GM12891 (cell line): ENCODE data around the gene WDR87. TPM values are rescaled to one million over a fixed set of nuclear protein-coding genes. Genes with fewer than 3 reads are reported as not detected.
A peak's percentile ranks its signal among the peaks of the same experiment; 100 is the strongest.

ENCODE experiments used
- DNase-seq: peaks from one replicate; pipeline ENCODE4 v3.0.0; 2011; ENCODE audit warnings: low spot score; ENCODE audit not compliant: insufficient read length
- FAIRE-seq: peaks from 2 replicates; lab custom pipeline; 2011; peaks lifted over from hg19 to GRCh38; lab: Jason Lieb, UNC
- PAX5 ChIP-seq: IDR thresholded peaks from 2 replicates; pipeline ENCODE4 v1.6.1; 2011; ENCODE audit warnings: low read length, moderate library complexity, mild to moderate bottlenecking; ENCODE audit not compliant: insufficient read depth, severe bottlenecking
- POLR2A ChIP-seq: IDR thresholded peaks from 2 replicates; pipeline ENCODE4 v1.6.1; 2011; ENCODE audit warnings: low read depth, low read length, control low read depth
- POLR2AphosphoS5 ChIP-seq: IDR thresholded peaks from 2 replicates; pipeline ENCODE4 v1.6.1; 2011; ENCODE audit warnings: low read depth, low read length, control low read depth
- POU2F2 ChIP-seq: IDR thresholded peaks from 2 replicates; pipeline ENCODE4 v1.6.1; 2011; ENCODE audit warnings: low read depth, mild to moderate bottlenecking, control low read depth, low read length, moderate library complexity
- SPI1 ChIP-seq: IDR thresholded peaks from 2 replicates; pipeline ENCODE4 v1.6.1; 2011; ENCODE audit warnings: low read depth, low read length, control low read depth
- TAF1 ChIP-seq: IDR thresholded peaks from 2 replicates; pipeline ENCODE4 v1.6.1; 2011; ENCODE audit warnings: low read depth, low read length, control low read depth
- polyA plus RNA-seq: library from polyadenylated mRNA; unstranded; fragments of >200 nt; gene quantifications from one replicate; pipeline ENCODE4 v1.2.1, GENCODE V29; 2012; ENCODE audit warnings: low read depth, missing spikeins, inconsistent platforms; ENCODE audit not compliant: missing spikeins

Gene WDR87
- not detected for polyA plus RNA-seq

DNA sequence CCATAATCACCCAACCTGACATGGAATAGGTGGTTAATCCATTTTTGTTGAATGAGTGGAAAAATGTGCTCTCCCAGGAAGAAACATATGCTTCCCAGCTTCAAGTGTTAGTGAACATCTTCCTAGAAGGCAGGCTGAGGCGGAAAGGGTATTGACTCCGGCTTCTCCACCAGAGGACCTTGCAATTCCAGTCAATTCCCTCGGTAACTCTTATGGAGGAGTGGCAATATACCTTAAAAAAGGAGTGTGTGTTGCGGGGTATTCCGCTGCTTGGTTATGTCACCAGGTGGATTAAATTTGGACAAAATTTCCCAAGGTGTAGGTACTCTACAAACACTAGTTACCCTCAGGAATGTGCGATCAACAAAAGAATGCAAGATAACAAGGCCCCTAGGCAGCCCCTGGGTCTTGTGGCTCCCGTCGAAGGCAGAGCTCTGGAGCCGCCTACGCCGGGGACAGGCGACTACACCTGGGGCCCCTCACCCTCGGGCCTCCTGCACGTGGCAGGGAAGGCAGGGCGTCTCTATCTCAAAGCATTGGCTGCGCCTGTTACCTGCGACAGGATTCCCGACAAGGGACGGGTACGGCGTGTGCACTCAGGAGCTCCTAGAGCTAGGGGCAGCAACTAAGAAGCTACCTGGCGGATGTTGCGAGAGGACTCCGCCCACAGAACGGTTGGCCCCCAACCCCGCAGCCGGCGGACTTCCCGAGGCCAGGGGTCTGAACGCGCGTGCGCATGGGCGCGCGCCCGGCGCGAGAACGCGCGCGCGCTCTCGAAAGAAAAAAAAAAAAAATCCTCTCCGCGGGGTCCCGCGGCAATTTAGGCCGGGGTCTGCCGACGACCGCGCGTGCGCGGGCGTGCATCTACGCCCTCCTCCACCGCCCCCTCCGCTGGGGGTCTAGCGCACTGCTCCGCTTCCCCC lies at the start of gene WDR87:
WDR87 (minus strand) TSS at position 649 of the 923 bp plus-strand sequence. CDS start 8,355 bp downstream, outside the sequence.
- DNase-seq = peak; percentile 41

GRCh38 chr19:37955986-37956385 lies 49.6 kb upstream of the WDR87 start:
- FAIRE-seq (no peak), DNase-seq (no peak)
- TF ChIP-seq POU2F2 = no peak
- no peak for TF ChIP-seq SPI1
- no peak for TF ChIP-seq POLR2A
- no peak for TF ChIP-seq POLR2AphosphoS5
- TF ChIP-seq PAX5 = no peak
- TF ChIP-seq TAF1 = no peak

More for the DNA sequence above, at the start of gene WDR87:
- no peak for FAIRE-seq
- no peak for TF ChIP-seq SPI1
- no peak for TF ChIP-seq POLR2A
- TF ChIP-seq PAX5 = no peak
- TF ChIP-seq POLR2AphosphoS5 = no peak
- TF ChIP-seq TAF1 = no peak
- no peak for TF ChIP-seq POU2F2

GRCh38 chr19:37954421-37954874 lies 48.1 kb upstream of the WDR87 start:
- DNase-seq = no peak
- TF ChIP-seq TAF1 (no peak), PAX5 (no peak), POLR2AphosphoS5 (no peak), SPI1 (no peak), POU2F2 (no peak), POLR2A (no peak)

GRCh38 chr19:37953918-37954303 lies 47.5 kb upstream of the WDR87 start:
- DNase-seq (no peak), FAIRE-seq (no peak)
- TF ChIP-seq POLR2AphosphoS5 (no peak), POU2F2 (no peak), PAX5 (no peak), SPI1 (no peak), TAF1 (no peak), POLR2A (no peak)

More at GRCh38 chr19:37954421-37954874, 48.1 kb upstream of the WDR87 start:
- FAIRE-seq = no peak

DNA sequence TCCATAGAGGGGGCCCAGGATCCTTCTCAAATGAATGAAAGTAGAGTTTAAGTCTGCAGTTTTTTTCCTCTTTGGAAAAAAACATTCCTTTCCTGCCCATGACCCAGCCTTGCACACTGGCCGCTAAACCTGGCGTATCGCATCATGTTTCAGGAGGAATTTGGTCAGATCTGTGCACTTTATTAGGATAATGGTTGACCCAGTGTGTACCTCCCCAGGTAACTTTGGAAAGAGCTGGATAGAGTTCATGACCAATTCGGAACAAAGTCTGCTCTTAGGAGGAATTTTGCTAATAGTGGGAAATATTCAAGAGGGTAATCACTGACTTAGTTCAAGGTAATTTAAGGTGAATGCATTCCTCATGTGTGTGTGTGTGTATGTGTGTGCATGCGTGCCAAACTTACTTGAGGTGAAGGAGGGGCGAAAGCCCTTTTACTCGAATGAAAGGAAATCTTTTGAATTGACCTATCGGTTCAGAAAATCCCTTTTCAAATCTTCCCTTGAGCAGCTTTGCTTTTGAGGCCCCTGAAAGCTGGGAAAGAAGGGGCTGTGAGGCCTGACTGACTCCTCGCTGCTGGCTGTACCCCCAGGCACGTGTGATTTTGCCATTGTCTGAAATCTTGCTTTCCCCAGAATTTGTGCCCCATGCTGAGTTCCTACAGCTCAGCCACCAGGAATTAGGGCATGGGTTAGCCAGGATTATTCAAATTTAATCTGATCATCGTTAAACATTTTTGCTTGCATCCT lies 47.0 kb upstream of the WDR87 start:
- FAIRE-seq (peak; percentile 38), DNase-seq (no peak)
- no peak for TF ChIP-seq PAX5

DNA sequence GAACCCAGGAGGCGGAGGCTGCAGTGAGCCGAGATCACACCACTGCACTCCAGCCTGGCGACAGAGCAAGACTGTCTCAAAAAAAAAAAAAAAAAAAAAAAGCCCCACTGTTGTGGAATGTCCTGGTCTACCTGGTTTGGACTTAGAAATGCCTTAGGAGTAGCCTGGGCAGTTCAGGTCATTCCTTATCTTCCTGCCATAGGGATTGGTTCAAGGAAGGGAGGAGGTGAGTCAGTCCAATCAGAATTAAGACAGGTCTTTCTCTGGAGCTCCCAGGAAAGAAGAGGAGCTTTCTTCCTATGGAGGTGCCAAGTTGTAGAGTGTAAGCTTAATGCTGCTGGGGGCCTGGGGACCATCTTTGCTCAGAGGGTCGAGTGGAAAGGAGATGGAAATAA lies 45.4 kb upstream of the WDR87 start:
- TF ChIP-seq SPI1 = no peak
- TF ChIP-seq POLR2AphosphoS5 = no peak
- TF ChIP-seq POLR2A = no peak
- no peak for TF ChIP-seq POU2F2
- TF ChIP-seq PAX5 = no peak
- TF ChIP-seq TAF1 = no peak
- FAIRE-seq = no peak
- no peak for DNase-seq

- DNase-seq (no peak), FAIRE-seq (no peak)
- TF ChIP-seq POLR2AphosphoS5 (no peak), POU2F2 (no peak), TAF1 (no peak), PAX5 (no peak), POLR2A (no peak), SPI1 (no peak)
These were observed 44.2 kb upstream of the WDR87 start for GRCh38 chr19:37950471-37951175.

DNA sequence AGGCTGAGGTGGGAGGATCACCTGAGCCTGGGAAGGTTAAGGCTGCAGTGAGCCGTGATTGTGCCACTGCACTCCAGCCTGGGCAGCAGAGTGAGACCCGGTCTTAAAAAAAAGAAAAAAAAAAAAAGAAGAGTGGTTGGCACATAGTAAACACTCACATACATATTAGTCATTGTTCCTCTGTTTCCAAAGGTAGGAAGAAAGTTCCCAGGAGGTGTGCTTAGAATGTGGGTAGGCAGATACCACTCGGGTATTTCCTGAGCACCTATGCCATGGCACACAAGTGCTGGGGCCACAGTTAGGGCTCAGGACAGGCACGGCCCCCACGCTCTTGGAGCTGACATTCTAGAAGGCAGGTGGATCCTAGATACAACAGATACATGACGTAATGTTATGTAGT lies 42.0 kb upstream of the WDR87 start:
- TF ChIP-seq TAF1 (no peak), PAX5 (no peak), SPI1 (no peak), POLR2A (no peak), POU2F2 (no peak), POLR2AphosphoS5 (no peak)
- FAIRE-seq = no peak
- no peak for DNase-seq
